Measurements from ENCODE around the gene FGF14. TPM values are rescaled to one million over a fixed set of nuclear protein-coding genes. Genes with fewer than 3 reads are reported as not detected.

FGF14 gene
- total RNA-seq, 1 donor from 2014 or later = 1.4 TPM

GRCh38 chr13:102291587-102292218 is 110.1 kb downstream of the FGF14 start:
- no peak for TF ChIP-seq EZH2phosphoT487 (IDR thresholded peaks at IDR 0.05)
- TF ChIP-seq EZH2 (IDR thresholded peaks at IDR 0.05) = no peak
- TF ChIP-seq CTCF (IDR thresholded peaks at IDR 0.05) = no peak
- H3K79me2 ChIP-seq (ENCODE audit: low read depth) = no peaks in the 10 kb centered on the region
- peaks cover 5% of the 10 kb centered on the region for H3K4me1 ChIP-seq
- no peaks in the 10 kb centered on the region for H3K36me3 ChIP-seq
- peaks cover 2% of the 10 kb centered on the region for H3K27me3 Mint-ChIP-seq (ENCODE audit: insufficient read depth, low read depth)
- no peak overlapping the region for H3K27ac ChIP-seq
- no peaks in the 10 kb centered on the region for H3F3A ChIP-seq (ENCODE audit: low read depth)
- DNase-seq (ENCODE audit: low spot score) = no peak
- no peak overlapping the region for H3K4me3 ChIP-seq
- H3K9ac ChIP-seq = no peak overlapping the region
- H2AFZ ChIP-seq (replicated peaks) = no peak overlapping the region
- H3K9me3 ChIP-seq (ENCODE audit: low read depth) = no peaks in the 10 kb centered on the region
- no peaks in the 10 kb centered on the region for H3K27me3 ChIP-seq
- H3K27ac Mint-ChIP-seq = no peak overlapping the region
- no peaks in the 10 kb centered on the region for H4K20me1 ChIP-seq (ENCODE audit: low read depth)
- peaks cover 18% of the 10 kb centered on the region for H3K4me1 Mint-ChIP-seq
- no peak overlapping the region for H3K4me2 ChIP-seq
- no peaks in the 10 kb centered on the region for H3K9me3 Mint-ChIP-seq
- no peak overlapping the region for H3K4me3 Mint-ChIP-seq
- no peaks in the 10 kb centered on the region for H3K36me3 Mint-ChIP-seq

GRCh38 chr13:102289606-102290005 is 112.2 kb downstream of the FGF14 start:
- Histone ChIP-seq H2AFZ (replicated peaks) (no peak overlapping the region), H3F3A (ENCODE audit: low read depth) (no peaks in the 10 kb centered on the region), H3K9ac (no peak overlapping the region), H3K27ac (no peak overlapping the region), H3K4me2 (no peak overlapping the region), H3K4me1 (peaks cover 5% of the 10 kb centered on the region), H3K36me3 (no peaks in the 10 kb centered on the region), H3K9me3 (ENCODE audit: low read depth) (no peaks in the 10 kb centered on the region), H3K27me3 (no peaks in the 10 kb centered on the region), H4K20me1 (ENCODE audit: low read depth) (no peaks in the 10 kb centered on the region), H3K4me3 (no peak overlapping the region), H3K79me2 (ENCODE audit: low read depth) (no peaks in the 10 kb centered on the region)
- peaks cover 2% of the 10 kb centered on the region for H3K27me3 Mint-ChIP-seq (ENCODE audit: insufficient read depth, low read depth)
- H3K27ac Mint-ChIP-seq = no peak overlapping the region
- H3K4me1 Mint-ChIP-seq = peaks cover 18% of the 10 kb centered on the region
- DNase-seq (ENCODE audit: low spot score) = no peak
- no peaks in the 10 kb centered on the region for H3K36me3 Mint-ChIP-seq
- no peak for TF ChIP-seq CTCF (IDR thresholded peaks at IDR 0.05)
- TF ChIP-seq EZH2 (IDR thresholded peaks at IDR 0.05) = no peak
- TF ChIP-seq EZH2phosphoT487 (IDR thresholded peaks at IDR 0.05) = no peak
- H3K9me3 Mint-ChIP-seq = no peaks in the 10 kb centered on the region
- no peak overlapping the region for H3K4me3 Mint-ChIP-seq

GRCh38 chr13:102286326-102286725 is 115.5 kb downstream of the FGF14 start:
- Mint-ChIP-seq H3K9me3 (no peaks in the 10 kb centered on the region), H3K27ac (no peak overlapping the region), H3K36me3 (no peaks in the 10 kb centered on the region), H3K4me3 (no peak overlapping the region), H3K4me1 (peaks cover 18% of the 10 kb centered on the region), H3K27me3 (ENCODE audit: insufficient read depth, low read depth) (peaks cover 2% of the 10 kb centered on the region)
- Histone ChIP-seq H3K4me3 (no peak overlapping the region), H3K9ac (no peak overlapping the region), H4K20me1 (ENCODE audit: low read depth) (no peaks in the 10 kb centered on the region), H3K4me2 (no peak overlapping the region), H3K4me1 (peaks cover 5% of the 10 kb centered on the region), H3K27me3 (no peaks in the 10 kb centered on the region), H3K27ac (no peak overlapping the region), H3F3A (ENCODE audit: low read depth) (no peaks in the 10 kb centered on the region), H2AFZ (replicated peaks) (no peak overlapping the region), H3K79me2 (ENCODE audit: low read depth) (no peaks in the 10 kb centered on the region), H3K36me3 (no peaks in the 10 kb centered on the region), H3K9me3 (ENCODE audit: low read depth) (no peaks in the 10 kb centered on the region)
- DNase-seq (ENCODE audit: low spot score) = no peak
- no peak for TF ChIP-seq EZH2 (IDR thresholded peaks at IDR 0.05)
- no peak for TF ChIP-seq CTCF (IDR thresholded peaks at IDR 0.05)
- no peak for TF ChIP-seq EZH2phosphoT487 (IDR thresholded peaks at IDR 0.05)

Measured in neural progenitor cell (in vitro differentiated cells).